ENCODE results near the gene PADI3.

The PADI3 gene

DNA sequence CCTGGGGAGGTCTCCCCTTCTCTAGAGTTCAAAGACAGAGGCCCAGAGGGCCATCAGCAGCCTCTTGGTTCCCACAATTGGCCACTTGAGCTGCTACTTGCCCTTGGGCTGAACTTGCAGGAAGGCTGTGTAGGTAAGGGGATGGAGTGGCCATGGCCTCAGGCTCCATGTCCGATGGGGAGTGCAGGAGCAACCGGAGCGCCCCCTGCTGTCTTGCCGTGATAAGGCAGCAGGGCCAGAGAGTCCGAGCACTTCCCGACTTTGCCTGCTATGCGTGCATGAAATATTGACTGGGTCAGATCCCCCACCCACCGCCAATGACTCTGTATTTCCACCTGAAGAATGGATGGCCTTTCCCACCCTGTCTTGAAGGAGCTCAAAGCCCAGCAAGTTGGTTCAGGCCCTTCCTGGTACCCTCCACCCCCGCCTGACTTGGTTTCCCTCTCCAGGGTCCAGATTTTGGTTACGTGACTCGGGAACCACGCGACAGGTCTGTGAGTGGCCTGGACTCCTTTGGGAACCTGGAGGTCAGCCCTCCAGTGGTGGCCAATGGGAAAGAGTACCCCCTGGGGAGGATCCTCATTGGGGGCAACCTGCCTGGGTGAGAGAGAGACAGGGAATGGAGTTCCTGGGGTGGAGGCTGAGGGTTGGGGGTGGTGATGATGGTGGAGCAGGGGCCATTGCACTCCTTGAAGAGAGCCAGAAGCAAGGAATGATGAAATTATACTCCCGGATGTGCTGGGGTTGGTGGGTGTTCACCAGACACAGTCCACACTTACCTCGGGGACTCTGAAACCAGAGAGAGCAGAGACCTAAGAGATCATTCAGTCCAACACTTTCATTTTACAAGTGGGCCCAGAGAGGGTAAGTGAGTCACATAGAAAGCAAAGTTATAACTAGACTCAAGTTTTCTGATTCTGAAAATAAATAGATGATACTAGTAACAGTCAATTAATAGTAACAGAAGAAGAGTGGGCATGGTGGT, 25.6 kb downstream of the PADI3 start:
- DNase-seq, result no peak

DNA sequence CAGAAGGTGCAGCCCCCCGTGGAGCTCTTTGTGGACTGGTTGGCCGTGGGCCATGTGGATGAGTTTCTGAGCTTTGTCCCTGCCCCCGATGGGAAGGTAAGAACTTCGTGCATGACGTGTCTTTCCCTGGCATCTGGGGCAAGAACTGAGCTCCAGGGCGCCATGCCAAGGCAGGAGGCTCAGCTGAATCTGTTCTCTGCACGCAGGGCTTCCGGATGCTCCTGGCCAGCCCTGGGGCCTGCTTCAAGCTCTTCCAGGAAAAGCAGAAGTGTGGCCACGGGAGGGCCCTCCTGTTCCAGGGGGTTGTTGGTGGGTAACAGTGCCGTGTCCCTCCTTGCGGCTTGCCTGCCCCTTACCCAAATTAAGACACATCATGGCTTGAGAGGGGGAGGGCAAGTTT, 27.7 kb downstream of the PADI3 start:
- DNase-seq, result peak; percentile 32

DNA sequence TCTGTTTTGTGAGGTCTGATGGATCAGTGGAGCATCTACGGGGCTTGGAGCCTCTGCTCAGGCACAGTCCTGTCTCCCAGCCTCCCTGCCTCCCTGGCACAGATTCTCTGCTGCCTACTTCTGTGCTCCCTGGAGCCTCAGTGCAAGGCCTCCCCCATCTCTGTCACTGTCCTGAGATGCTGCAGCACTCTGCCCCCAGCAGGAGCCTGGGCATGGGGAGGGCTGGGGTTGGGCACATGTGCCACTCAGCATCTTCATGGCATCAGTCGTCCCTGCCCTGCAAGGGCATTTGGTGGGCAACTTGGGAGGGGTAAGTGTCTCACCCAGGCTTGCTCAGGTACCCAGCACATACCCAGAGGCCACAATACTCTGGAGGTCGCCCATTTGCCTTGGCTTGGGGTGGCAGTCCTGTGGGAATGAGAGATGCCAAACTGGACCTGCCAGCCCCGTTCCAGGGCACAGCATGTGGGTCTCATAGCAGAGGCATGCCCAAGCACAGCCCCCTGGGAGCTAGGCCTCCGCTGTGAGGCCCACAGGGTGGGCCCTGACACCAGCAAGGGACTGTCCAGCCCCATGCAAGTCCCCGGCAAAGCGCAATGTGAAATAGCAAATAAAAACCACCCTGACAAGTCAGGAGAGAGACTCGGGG, 28.7 kb downstream of the PADI3 start:
- no peak for DNase-seq

DNA sequence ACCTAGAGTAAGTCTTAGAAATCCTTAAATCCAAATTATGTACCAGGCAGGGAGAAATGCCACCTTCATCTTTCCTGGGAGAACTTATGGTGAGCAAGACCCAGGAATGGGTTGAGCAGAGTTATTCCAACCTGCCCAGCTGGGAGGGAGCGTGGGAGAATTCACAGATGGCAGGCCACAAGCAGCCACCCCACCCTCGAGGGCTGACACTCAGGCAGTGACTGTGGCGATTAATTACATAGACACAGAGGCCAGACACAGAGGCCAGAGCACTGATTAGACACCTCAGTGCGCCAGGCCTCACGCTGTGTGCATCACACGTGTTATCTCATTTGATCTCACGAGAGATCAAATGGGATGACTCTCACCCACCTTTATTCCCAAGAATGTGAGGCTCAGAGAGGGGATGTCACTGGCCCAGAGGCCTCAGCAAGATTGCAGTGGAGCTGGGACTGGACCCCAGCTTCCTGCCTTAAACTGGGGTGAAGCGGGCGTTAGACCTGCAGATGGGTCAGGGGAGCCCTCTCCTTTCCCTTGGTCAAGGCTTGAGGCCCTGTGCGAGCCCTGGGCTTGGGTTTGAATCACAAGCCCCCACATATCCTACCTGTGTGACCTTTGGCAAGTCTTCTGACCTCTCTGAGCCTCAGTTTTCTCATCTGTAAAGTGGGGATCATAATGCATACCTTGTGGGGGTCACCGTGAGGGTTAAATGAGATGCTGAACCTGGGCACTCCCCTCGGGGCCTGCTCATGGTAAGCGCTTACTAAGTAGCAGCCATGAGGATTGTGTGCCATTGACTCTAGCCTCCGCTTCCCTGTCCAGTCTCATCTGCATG, 30.3 kb downstream of the PADI3 start:
- no peak for DNase-seq

DNA sequence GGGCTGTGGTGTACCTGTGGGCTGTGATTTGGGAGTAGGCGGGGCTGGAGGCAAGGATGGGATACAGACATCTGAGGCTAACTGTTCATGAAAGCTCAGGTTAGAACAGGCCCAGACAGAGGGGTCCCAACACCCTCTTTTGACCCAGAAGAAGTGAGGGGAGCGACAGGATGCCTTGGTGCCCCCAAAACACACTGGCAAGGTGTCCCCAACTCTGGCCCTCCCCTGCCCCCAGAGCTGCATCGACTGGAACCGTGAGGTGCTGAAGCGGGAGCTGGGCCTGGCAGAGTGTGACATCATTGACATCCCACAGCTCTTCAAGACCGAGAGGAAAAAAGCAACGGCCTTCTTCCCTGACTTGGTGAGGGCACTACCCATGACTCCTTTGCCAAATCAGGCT, 31.5 kb downstream of the PADI3 start:
- no peak for DNase-seq

DNA sequence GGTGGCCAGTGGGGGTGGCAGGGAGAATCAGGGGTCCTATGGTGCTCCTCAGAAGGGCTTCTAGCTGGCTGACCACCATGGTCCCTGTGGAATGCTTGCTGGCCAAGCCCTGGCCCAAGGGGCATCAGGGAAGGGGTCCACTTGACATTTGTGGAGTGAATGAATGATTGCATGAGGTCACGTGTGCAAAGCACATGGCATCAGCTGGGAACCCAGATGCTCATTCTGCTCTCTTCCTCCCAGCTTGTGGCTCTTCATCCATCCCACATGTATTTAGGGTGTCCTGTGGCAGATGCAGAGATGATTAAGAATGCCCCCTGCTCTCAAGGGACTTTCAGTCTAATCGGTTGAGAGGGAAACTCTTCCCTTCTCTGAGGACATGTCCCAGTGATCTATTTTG, 32.0 kb downstream of the PADI3 start:
- no peak for DNase-seq

DNA sequence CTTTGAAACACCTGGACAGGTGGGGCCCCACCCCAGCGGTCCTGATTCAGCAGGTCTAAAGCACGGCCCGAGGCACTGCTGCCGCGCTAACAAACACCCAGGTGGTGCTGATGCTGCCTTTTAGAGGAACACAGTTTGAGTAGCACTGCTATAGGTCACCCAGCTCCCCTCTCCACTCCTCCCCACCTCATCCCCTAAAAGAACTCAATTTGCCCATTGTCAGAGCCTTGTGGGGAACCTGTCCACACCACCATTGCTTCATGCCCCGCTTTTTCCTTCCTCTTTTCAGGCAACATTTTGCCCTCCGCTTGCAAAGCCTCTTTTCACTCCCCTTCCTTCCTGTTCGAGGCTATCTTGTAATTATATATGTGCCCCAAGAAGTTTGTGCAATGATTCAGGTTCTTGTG, 32.9 kb downstream of the PADI3 start:
- DNase-seq, result no peak

DNA sequence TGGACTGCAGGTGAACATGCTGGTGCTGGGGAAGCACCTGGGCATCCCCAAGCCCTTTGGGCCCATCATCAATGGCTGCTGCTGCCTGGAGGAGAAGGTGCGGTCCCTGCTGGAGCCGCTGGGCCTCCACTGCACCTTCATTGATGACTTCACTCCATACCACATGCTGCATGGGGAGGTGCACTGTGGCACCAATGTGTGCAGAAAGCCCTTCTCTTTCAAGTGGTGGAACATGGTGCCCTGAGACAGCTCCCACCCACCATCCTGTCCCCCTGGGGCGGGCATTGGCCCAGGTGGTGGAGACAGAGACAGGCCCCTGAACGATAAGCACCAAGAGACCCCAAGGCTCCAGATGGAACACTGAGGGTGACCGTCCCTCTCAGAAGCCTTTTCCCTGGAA, 33.9 kb downstream of the PADI3 start:
- no peak for DNase-seq

DNA sequence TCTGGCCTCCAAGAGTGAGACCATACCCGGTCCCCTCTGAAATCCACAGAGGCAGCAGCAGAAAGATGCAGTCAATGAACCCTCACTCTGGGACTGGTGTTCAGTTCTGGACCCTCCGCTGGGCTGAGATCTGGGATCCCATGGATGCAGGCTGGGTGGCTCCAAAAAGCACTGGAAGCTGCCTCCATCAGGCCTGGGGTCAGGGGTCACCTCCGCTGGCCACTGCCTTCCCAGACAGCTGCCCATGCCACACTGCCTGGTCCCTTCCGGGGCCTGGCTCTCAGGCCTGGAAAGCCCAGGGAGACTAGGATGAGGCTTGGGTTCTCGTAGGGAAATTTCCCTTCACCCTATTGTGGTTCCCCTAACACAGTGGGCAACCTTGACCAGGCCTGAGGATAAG, 37.7 kb downstream of the PADI3 start:
- DNase-seq, result no peak

DNA sequence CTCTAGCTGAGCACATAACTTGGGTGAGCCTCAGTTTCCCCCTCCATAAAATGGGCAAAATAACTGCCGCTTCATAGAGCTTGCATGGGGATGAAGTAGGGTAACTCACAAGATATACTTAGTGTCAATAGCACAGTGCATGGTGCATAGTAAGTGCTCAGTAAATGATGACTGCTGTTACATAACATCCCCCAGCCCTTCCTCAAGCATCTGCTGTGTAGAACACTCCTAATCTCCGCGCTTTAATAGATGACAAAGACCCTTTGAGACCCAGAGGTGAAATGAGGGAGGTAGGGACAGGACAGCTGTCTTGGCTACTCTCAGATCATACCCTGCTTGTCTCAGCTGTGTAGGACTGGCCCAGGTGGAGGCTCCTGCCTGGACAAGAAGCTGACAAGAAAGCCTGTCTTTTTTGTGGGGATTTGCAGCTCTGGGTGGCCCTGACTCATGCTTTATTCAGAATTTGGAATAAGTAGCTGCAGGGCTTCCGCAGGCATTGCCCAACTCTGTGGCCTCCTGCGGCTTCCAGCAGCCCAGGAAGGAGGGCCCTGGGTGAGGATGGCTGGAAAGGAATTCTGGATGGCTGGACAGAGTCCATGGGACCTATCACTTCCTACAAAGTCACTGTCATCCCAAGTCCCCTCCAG, 38.4 kb downstream of the PADI3 start:
- no peak for DNase-seq

DNA sequence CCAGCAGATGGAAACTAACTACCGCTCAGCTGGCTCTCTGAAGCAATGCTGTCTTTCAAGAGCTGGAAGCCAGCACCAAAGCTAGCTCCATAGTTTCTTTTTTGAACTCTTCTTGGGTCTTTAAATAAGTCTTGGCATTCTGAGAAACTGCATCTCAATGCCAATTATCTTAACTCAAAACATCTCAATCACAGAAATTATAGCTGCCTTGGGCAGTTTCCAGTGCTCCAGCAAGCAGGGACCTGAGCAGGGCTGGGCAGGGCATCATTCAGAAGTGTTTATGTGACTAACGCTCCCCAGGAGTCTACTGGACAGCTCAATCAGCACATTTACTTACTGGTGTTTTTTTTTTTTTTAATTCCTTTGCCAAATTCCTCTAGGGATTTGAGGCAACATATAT, 40.8 kb downstream of the PADI3 start:
- DNase-seq, result no peak

DNA sequence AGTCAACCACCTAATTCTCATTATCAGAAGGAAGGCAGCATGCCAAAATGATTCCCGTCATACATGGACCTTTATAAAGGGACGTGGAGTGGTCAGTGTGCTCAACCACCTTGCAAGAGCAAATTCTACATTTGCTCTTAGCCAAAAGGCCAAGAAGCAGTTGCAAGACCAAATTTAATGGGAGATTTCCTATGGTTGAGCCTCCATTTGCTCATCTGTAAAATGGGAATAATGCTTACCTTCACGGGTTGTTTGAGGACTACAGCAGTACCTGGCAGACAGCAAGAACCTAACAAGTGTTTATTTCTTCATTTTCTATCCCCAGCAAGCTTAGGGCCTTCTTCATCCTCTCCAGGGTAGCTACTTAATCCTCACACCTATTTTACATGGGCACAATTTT, 41.7 kb downstream of the PADI3 start:
- DNase-seq, result no peak

DNA sequence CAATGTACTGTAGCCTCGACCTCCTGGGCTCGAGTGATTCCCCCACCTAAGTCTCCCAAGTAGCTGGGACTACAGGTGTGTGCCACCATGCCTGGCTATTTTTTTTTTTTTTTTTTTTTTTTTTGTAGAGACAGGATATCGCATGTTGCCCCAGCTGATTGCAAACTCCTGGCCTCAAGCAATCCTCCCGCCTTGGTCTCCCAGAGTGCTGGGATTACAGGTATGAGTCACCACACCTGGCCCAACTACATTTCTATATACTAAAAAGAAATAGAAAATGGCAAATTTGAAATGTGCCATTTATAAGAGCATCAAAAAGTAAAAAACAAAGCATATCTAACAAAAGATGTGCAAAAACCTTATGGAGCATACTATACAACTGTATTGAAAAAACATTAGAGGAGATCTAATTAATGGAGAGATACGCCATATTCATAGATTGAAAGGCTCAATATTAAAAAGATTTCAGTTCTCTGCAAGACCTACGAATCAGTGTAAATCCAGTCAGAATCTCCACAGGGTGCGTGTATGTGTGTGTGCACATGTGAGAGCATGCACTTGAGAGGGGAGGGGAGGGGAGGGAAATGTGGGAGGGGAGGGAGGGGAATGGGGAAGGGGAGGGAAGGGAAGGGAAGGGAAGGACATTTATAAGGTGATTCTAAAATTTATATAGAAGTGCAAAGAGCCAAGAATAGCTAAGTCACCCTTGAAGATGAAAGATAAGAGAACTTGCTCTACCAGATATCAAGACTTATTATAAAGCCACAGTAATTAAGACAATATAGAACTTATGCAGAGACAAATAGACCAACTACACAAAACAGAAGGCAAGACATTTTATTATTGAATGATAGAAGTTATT, 43.6 kb downstream of the PADI3 start:
- no peak for DNase-seq

DNA sequence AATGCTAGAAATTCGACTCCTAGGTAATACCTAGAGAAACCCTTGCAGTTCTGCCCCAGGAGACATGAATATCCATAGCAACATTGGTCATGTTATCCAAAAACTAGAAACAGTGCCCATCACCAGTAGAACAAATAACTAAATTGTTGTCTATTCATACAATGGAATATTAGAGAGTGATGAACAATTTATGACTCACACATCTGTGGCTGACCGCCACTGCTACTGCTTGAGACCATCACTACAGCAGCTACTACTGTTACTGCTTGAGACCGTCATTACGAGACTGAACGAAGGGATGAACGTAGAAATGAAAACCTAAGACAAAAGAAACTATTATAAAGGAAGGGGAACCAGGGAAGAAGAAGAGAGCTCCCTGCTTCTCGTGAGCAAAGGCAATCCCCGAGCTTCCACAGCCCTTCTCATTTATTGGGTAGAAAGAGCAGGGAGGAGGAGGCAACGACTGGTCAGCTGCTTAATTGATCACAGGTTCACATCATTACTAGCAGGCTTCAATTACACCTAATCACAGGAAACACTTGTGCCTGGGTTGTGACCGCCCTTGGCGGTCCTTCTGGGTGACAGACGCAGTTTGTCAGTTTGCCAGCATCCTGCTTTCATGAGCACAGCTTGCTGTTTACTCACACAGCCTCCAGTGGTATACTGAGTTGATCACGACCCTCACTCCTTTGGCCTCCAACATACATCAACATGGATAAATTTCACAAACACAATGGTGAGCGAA, 45.0 kb downstream of the PADI3 start:
- no peak for DNase-seq

DNA sequence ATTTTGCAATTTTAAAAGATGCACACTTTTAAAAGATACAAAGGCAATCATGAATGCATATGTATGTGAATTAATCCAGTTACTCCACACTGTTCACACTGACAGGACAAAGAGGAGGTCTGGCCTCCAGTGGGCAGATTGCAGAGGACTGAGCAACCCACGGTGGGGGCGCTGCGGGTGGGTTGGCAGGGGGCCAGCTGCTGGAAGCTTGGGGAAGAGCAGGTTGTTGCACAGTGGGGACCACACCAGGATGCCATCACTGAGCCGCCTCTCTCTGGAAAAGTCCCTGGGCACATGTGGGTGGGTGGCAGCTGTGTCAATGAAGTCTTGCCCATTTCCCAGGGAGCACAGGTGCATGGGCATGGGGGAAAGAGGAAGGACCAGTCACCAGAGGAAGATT, 46.4 kb downstream of the PADI3 start:
- DNase-seq, result no peak

DNA sequence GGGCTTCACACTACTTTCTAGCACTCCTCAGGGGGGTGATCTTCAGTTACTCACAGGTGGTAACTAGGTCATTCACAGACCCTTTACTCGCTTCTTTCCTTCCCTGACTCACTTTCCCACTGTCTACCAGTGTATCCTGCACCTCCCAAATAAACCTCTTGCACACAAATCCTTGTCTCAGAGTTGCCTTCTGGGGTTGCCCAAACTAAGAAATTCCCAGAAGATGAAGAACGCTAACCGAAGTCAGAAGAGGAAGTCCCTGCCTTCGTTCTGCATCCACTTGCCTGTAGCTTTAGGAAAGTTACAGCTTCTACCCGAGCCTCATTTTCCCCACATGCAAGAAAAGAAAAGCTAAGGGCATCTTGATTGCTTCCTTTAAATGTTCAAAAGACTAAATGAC, 47.2 kb downstream of the PADI3 start:
- no peak for DNase-seq

DNA sequence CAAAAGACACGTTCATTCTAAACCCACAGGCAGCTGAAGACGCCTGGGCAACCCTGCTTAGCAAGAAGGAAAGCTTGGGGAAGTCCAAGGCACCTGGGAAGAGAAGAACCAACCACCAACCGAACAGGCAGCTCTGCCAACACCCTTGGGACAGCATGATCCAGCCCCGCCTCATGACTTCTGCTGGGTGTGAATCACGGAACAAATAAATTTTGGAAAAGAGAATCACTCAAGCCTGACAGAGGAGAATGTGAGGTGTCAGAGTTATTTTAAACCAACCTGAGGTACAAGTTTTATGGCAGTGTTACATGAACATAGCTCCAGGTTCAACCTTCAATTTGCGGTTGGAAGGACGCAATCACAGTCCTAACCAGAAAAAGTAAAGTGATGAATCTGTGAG, 49.1 kb downstream of the PADI3 start:
- DNase-seq, result no peak

DNA sequence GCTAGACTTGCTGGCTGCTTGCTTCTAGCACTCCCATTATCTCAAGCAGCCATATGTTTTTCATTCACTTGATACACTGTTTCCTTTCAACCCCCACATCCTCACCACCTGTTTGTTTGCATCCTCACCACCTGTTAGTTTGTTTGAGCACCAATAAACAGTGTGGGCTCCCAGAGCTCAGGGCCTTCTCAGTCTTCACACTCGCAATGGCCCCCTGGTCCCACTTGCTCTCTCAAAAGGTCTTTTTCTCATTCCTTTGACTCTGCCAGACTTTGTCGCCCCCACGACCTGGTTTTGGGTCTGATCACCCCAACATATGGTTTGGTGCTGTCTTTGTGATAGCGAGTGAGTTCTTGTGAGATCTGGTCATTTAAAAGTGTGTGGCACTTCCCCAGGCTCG, 52.9 kb downstream of the PADI3 start:
- DNase-seq, result no peak

DNA sequence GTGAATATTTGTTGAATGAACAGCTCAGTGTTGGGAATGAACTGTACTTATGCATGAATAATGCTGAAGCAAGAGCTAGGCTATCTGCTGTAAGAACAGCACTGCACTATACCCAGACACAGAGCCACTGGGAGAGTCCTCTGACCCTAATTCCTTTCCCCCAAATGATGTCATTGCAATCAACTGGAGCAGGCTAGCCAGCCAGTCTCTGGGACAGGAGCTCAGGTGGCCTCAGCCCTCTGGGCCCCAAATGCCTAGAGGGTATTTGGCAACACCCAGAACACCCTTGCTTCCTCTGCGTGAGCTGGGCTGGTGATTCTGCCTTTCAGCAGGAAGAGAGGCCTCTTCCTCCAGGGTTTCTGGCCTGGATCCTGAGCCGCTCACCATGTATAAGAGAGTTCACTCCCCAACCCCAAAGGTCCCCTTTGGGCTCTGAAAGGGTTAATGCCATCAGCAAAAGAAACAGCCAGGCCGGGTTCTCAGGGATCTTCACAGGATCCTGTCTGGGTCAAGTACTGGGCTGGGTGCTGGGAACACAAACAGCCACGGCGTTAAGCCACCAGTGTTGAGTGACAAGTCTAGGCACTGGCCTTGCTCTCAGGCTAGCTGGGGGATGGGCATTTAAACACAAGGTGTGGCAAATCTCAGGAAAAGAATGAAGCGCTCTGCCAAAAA, 55.4 kb downstream of the PADI3 start:
- no peak for DNase-seq

DNA sequence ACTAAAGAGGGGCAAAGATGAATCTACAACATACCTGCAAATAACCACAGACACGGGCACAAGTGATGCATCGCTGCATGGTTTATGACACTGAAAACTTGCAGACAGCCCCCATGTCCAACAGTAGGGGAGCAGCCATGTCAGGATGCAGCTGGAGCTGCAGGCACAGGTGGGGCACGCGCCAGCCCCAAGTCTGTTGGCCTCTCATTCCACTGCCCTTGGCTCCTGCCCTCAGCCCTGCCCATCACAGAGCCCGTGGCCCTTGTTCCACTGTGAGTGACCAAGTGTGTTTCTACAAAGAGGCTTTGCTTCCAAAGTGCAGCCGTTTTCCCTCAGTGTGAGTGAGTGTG, 55.9 kb downstream of the PADI3 start:
- DNase-seq, result no peak

Measured in left hindlimb (tissue), 1 donor.